Nephron progenitor cell (in vitro differentiated cells): ENCODE measurements around the gene SMCO3.

ENCODE experiments used
- DNase-seq: peaks from one replicate; pipeline ENCODE4 v3.0.0; 2021
- H3K27ac Mint-ChIP-seq: 2 replicates; pipeline ENCODE4 v1.8.0; 2021; ENCODE audit warnings: mild to moderate bottlenecking, moderate library complexity, mixed read lengths
- H3K27me3 Mint-ChIP-seq: 2 replicates; pipeline ENCODE4 v1.8.0; 2021; ENCODE audit warnings: mild to moderate bottlenecking, low read depth, mixed read lengths; ENCODE audit not compliant: poor library complexity
- H3K36me3 Mint-ChIP-seq: 2 replicates; pipeline ENCODE4 v1.8.0; 2021; ENCODE audit warnings: low read depth, mixed read lengths
- H3K4me1 Mint-ChIP-seq: 2 replicates; pipeline ENCODE4 v1.8.0; 2021; ENCODE audit warnings: mixed read lengths
- H3K4me3 Mint-ChIP-seq: 2 replicates; pipeline ENCODE4 v1.8.0; 2021; ENCODE audit warnings: mild to moderate bottlenecking, moderate library complexity, mixed read lengths
- H3K9me3 Mint-ChIP-seq: 2 replicates; pipeline ENCODE4 v1.8.0; 2021; ENCODE audit warnings: mild to moderate bottlenecking, moderate library complexity, mixed read lengths
- CTCF ChIP-seq: fragments of 200-600 bp; sonication (generic); IDR thresholded peaks from 2 replicates; pipeline ENCODE4 v1.5.0; 2021; ENCODE audit warnings: antibody characterized with exemption

Gene SMCO3

GRCh38 chr12:14844401-14844800 lies 30.4 kb upstream of the SMCO3 start:
- no peak overlapping the region for H3K27ac Mint-ChIP-seq
- peaks cover 4% of the 10 kb centered on the region for H3K9me3 Mint-ChIP-seq
- H3K27me3 Mint-ChIP-seq = peaks cover 3% of the 10 kb centered on the region
- H3K36me3 Mint-ChIP-seq = no peaks in the 10 kb centered on the region
- no peak overlapping the region for H3K4me3 Mint-ChIP-seq
- no peak for TF ChIP-seq CTCF
- no peak for DNase-seq
- H3K4me1 Mint-ChIP-seq = peaks cover 33% of the 10 kb centered on the region

- H3K4me3 Mint-ChIP-seq = no peak within 1 kb of the TSS
- peaks cover 9% of the 10 kb centered on the region for H3K9me3 Mint-ChIP-seq
- H3K27ac Mint-ChIP-seq = no peak within 1 kb of the TSS
- no peaks in the 10 kb centered on the region for H3K36me3 Mint-ChIP-seq
- no peak for TF ChIP-seq CTCF
- H3K4me1 Mint-ChIP-seq = peaks cover 23% of the 10 kb centered on the region
- H3K27me3 Mint-ChIP-seq = peaks cover 3% of the 10 kb centered on the region
- DNase-seq = no peak
Observed at GRCh38 chr12:14843425-14843887, 29.5 kb upstream of the SMCO3 start, which contains the start of gene ART4. TSS of gene ART4 (minus strand) at chr12:14843526. CDS start at chr12:14843113, 413 bp downstream.

GRCh38 chr12:14842315-14842714 lies 28.3 kb upstream of the SMCO3 start:
- DNase-seq = no peak
- Mint-ChIP-seq H3K27ac (no peak overlapping the region), H3K4me1 (peaks cover 13% of the 10 kb centered on the region), H3K9me3 (peaks cover 9% of the 10 kb centered on the region), H3K27me3 (peaks cover 3% of the 10 kb centered on the region), H3K4me3 (no peak overlapping the region), H3K36me3 (no peaks in the 10 kb centered on the region)
- TF ChIP-seq CTCF = no peak

GRCh38 chr12:14841761-14842160 lies 27.8 kb upstream of the SMCO3 start:
- H3K4me1 Mint-ChIP-seq = peaks cover 7% of the 10 kb centered on the region
- H3K27me3 Mint-ChIP-seq = peaks cover 3% of the 10 kb centered on the region
- H3K9me3 Mint-ChIP-seq = peaks cover 9% of the 10 kb centered on the region
- TF ChIP-seq CTCF = no peak
- no peak overlapping the region for H3K4me3 Mint-ChIP-seq
- H3K27ac Mint-ChIP-seq = no peak overlapping the region
- H3K36me3 Mint-ChIP-seq = no peaks in the 10 kb centered on the region
- DNase-seq = no peak

- Mint-ChIP-seq H3K4me3 (no peak overlapping the region), H3K4me1 (peaks cover 5% of the 10 kb centered on the region), H3K36me3 (no peaks in the 10 kb centered on the region), H3K27me3 (peaks cover 3% of the 10 kb centered on the region), H3K9me3 (peaks cover 9% of the 10 kb centered on the region), H3K27ac (no peak overlapping the region)
- DNase-seq = no peak
- no peak for TF ChIP-seq CTCF
Observed at GRCh38 chr12:14840616-14841015, 26.6 kb upstream of the SMCO3 start.

- H3K4me3 Mint-ChIP-seq = no peak overlapping the region
- no peaks in the 10 kb centered on the region for H3K36me3 Mint-ChIP-seq
- no peak for TF ChIP-seq CTCF
- DNase-seq = no peak
- peaks cover 3% of the 10 kb centered on the region for H3K27me3 Mint-ChIP-seq
- H3K27ac Mint-ChIP-seq = no peak overlapping the region
- peaks cover 9% of the 10 kb centered on the region for H3K4me1 Mint-ChIP-seq
- peaks cover 9% of the 10 kb centered on the region for H3K9me3 Mint-ChIP-seq
Observed at GRCh38 chr12:14839262-14839661, 25.3 kb upstream of the SMCO3 start.
